ENCODE results near the gene CBL.

CBL gene

GRCh38 chr11:119350302-119350701, 144.2 kb downstream of the CBL start:
- DNase-seq = no peak

- DNase-seq = no peak
Measured at GRCh38 chr11:119351232-119351631, 145.1 kb downstream of the CBL start.

GRCh38 chr11:119352857-119353260, 146.7 kb downstream of the CBL start:
- DNase-seq = peak; percentile 74

GRCh38 chr11:119355091-119355843, 149.1 kb downstream of the CBL start:
- DNase-seq = no peak

DNA sequence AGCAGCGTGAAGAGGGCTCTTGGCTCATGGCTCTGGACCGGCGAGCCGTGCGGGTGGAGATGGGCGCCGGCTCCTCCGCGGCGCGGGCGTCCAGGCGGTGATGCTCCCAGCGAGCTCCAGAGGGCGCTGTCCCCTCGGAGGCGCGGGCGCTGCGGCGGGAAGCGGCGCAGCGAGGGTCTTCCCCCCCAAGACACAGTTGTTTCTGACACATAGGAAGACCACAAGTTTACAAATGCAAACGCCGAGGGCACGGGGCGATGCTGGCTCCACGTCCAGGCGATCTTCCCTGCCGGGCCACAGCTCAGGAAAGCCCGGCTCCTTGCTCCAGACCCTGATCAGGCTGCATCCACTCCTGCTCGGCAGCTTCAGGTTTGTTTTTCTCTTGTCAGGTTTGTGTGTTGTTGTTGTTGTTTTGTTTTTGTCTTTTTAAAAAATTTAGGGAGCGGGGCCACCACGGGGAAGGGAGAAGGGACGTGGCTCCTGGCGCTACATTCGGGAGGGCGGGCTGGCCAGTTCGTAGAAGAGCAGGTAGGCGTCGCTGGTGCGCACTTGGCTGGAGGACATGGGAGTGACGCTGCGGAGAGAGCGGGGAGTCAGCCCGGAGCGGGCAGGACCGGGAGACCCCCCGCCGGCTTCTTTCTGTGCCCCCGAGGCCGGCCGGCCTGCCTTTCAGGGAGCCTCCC, 150.4 kb downstream of the CBL start:
- peak; percentile 63 for DNase-seq

GRCh38 chr11:119357074-119357473, 150.9 kb downstream of the CBL start:
- DNase-seq = no peak
